Neutrophil (primary cell): ENCODE results near the gene KIF6.
"Not testable (repeated sequence)": the region's sequence is repeated elsewhere in the genome, so short reads cannot be mapped to it uniquely, and the experiment has no call there.

Experiments used
- H3K27ac ChIP-seq: fragments of 200-600 bp; sonication (generic); 2 replicates; pipeline ENCODE4 v1.5.1; 2016; ENCODE audit warnings: mild to moderate bottlenecking, moderate library complexity
- H3K27me3 ChIP-seq: fragments of 200-600 bp; sonication (generic); 2 replicates; pipeline ENCODE4 v1.6.0; 2016; ENCODE audit warnings: mild to moderate bottlenecking
- H3K36me3 ChIP-seq: fragments of 200-600 bp; sonication (generic); 2 replicates; pipeline ENCODE4 v1.5.1; 2017
- H3K4me1 ChIP-seq, 2 experiments: fragments of 200-600 bp in 1 of 2; sonication (generic) in 1 of 2; 1 replicate in 1 of 2; 2 replicates in 1 of 2; pipeline versions ENCODE4 v1.5.1 to v1.6.1; 2013 to 2016; ENCODE audit warnings: low read depth in 1 of 2, low read length in 1 of 2, mild to moderate bottlenecking in 1 of 2, moderate library complexity in 1 of 2; ENCODE audit not compliant: control insufficient read depth in 1 of 2, insufficient read depth in 1 of 2
- H3K4me3 ChIP-seq, 2 experiments: fragments of 200-600 bp in 1 of 2; sonication (generic) in 1 of 2; 1 replicate in 1 of 2; 2 replicates in 1 of 2; pipeline ENCODE4 v1.5.1; 2013 to 2016; ENCODE audit warnings: low read depth in 1 of 2, low read length in 1 of 2, mild to moderate bottlenecking in 1 of 2, moderate library complexity in 1 of 2
- H3K9me3 ChIP-seq: fragments of 200-600 bp; sonication (generic); 2 replicates; pipeline ENCODE4 v1.5.1; 2016
- TF ChIP-seq, protein P1 (sequence below): fragments of 200-600 bp; sonication (generic); IDR thresholded peaks from 2 replicates; pipeline ENCODE4 v1.5.1; 2016; ENCODE audit warnings: antibody characterized with exemption

The KIF6 gene

DNA sequence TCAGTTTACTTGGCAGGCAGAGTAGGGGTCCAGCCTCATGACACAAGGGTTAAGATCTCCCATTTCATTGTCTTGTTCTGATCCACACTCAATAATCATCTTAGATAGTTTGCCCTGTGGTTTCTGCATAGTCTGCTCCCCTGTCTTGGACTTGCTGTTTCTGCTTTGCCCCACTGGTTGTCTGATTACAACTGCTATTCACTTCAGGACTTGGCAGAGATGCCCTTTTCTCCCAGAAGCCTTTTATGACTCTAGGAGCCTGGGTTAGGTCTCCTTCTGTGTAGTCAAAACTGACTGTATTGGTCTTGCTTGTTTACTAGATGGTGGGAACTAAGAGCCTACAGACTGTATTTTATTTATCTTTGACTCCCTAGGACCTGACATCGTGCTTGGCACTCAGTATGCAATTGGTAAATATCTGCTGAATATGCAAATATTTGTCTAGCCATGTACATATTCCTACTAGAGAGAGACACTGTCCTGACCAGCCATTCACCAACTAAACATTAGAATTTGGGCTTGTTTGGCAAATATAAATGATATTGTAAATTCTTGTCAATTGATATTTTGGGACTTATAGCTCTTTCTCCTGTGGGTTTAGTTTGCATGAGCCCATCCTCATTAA is 236.8 kb downstream of the KIF6 start:
- Histone ChIP-seq H3K9me3 (no peaks in the 10 kb centered on the region), H3K27me3 (no peaks in the 10 kb centered on the region), H3K4me1 (no peaks in the 10 kb centered on the region), H3K4me3 (no peak overlapping the region), H3K27ac (no peak overlapping the region), H3K36me3 (no peaks in the 10 kb centered on the region)
- TF ChIP-seq, protein P1, sequence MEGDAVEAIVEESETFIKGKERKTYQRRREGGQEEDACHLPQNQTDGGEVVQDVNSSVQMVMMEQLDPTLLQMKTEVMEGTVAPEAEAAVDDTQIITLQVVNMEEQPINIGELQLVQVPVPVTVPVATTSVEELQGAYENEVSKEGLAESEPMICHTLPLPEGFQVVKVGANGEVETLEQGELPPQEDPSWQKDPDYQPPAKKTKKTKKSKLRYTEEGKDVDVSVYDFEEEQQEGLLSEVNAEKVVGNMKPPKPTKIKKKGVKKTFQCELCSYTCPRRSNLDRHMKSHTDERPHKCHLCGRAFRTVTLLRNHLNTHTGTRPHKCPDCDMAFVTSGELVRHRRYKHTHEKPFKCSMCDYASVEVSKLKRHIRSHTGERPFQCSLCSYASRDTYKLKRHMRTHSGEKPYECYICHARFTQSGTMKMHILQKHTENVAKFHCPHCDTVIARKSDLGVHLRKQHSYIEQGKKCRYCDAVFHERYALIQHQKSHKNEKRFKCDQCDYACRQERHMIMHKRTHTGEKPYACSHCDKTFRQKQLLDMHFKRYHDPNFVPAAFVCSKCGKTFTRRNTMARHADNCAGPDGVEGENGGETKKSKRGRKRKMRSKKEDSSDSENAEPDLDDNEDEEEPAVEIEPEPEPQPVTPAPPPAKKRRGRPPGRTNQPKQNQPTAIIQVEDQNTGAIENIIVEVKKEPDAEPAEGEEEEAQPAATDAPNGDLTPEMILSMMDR: no peak

DNA sequence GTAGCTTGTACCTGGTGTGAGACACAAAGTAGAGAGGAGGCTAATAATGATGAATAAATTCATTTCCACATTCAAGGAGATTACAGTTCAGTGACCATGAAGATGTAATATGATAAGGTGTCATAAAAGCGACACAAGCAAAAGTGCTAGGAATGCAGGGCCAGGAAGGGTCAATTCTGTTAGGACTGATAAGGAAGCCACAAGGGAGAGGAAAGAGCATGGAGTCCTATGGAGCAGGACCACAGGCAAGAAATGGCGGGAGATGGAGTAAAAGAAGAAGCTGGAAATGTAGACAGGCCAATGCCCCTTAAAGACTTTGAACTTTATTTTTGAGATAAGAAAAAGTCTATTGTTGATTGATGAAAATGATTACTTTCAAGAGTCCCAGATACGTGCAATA is 240.9 kb downstream of the KIF6 start:
- Histone ChIP-seq H3K36me3 (no peaks in the 10 kb centered on the region), H3K4me3 (no peak overlapping the region), H3K27me3 (no peaks in the 10 kb centered on the region), H3K4me1 (no peaks in the 10 kb centered on the region), H3K27ac (no peak overlapping the region), H3K9me3 (no peaks in the 10 kb centered on the region)
- TF ChIP-seq, protein P1: no peak

DNA sequence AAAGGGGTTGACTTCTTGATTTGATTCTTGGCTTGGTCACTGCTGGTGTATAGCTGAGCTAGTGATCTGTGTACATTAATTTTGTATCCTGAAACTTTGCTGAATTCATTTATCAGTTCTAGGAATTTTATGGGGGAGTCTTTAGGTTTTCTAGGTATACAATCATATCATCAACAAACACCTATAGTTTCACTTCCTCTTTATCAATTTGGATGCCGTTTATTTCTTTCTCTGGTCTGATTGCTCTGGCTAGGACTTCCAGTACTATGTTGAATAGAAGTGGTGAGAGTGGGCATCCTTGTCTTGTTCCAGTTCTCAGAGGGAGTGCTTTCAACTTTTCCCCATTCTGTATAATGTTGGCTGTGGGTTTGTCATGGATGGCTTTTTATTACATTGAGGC is 245.4 kb downstream of the KIF6 start:
- H3K27me3 ChIP-seq, H3K4me3 ChIP-seq, H3K4me1 ChIP-seq, H3K27ac ChIP-seq, H3K9me3 ChIP-seq, H3K36me3 ChIP-seq: not testable (repeated sequence)

DNA sequence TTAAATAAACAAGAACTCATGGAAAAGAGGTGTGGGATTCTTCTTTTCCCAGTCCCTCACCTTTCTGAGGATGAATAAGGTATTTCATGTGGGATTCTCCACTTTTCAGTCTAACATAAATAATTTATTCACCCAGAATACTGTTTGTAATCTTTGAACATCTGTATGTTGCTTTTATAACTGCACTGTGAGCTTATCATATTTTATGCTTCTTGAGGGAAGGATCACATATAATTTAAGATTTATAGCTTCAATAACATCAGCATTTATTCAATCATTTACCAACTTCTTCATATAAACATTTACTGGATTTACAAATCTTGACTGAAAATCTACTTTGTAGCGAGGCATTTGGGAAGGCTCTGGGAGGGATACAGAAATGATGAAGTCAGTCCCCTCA is 248.5 kb downstream of the KIF6 start:
- TF ChIP-seq, protein P1: no peak

DNA sequence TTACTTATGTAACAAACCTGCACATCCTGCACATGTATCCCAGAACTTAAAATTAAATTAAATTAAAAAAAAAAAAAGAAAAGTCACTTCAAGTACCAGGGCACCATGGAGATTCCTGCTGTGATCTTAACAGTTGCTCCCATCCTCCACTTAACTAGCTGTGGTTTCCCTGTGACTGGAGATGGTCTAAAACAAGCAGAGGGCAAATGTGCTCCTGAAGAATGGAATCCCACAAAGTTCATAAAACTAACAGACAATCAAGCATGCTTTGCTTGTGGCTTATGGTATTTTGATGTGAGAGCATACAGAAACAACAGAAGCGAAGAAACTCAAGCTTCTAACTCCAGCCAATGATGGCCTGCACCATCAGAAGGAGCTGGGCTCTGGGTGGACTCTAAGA is 249.1 kb downstream of the KIF6 start:
- Histone ChIP-seq H3K4me1 (no peaks in the 10 kb centered on the region), H3K27me3 (peaks cover 23% of the 10 kb centered on the region), H3K36me3 (no peaks in the 10 kb centered on the region), H3K27ac (no peak overlapping the region), H3K9me3 (no peaks in the 10 kb centered on the region), H3K4me3 (no peak overlapping the region)
- TF ChIP-seq, protein P1: no peak

More for the DNA sequence above, 248.5 kb downstream of the KIF6 start:
- Histone ChIP-seq H3K36me3 (no peaks in the 10 kb centered on the region), H3K9me3 (no peaks in the 10 kb centered on the region), H3K4me1 (no peaks in the 10 kb centered on the region), H3K27ac (no peak overlapping the region), H3K4me3 (no peak overlapping the region), H3K27me3 (peaks cover 23% of the 10 kb centered on the region)

DNA sequence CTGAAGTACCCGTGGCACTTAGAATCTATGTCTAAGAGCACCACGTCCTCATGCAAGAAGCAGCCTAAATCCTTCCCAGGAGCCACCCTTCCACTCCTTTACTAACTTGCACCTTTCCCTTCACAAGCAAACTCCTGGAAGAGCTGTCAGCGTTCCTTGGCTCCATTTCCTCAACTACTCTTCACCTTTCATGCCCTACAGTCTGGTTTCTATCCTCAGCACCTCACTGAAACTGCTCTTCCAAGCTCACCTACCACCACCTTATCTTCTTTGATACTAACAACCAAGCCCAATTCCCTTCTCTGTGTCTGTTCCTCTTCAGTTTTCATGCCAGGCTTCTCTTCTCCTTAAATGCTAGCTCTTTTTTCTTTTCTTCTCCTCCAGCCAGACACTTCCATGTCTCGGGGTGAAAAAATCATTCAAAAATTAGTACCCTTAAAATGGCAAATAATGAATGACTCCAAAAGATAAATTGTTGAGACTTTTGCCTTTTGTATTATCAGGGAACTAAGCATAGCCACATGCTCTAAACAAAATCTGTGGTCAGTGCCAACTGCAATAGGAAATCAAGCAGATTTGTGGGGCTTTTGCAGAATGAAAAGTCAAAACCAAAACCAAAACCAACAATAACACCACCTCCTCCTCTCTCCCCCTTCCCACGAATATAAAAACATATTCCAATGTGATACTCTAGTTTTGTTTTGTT is 253.1 kb downstream of the KIF6 start:
- TF ChIP-seq, protein P1: no peak
- Histone ChIP-seq H3K4me3 (no peak overlapping the region), H3K4me1 (no peaks in the 10 kb centered on the region), H3K9me3 (no peaks in the 10 kb centered on the region), H3K27ac (no peak overlapping the region), H3K36me3 (no peaks in the 10 kb centered on the region), H3K27me3 (peaks cover 23% of the 10 kb centered on the region)
